GM12878 (cell line): ENCODE measurements around the gene CCDC71. TPM values are rescaled to one million over a fixed set of nuclear protein-coding genes. Genes with fewer than 3 reads are reported as not detected.

Experiments used
- BACH1 ChIP-seq: fragments of 450-650 bp; IDR thresholded peaks from 2 replicates; pipeline ENCODE4 v1.6.1; 2017; ENCODE audit warnings: mild to moderate bottlenecking, borderline replicate concordance
- BHLHE40 ChIP-seq, 2 experiments: fragments of 450-650 bp in 1 of 2; IDR thresholded peaks; 2 replicates each; pipeline ENCODE4 v1.6.1; 2011 to 2017; ENCODE audit warnings: low read depth in 2 of 2, borderline replicate concordance in 1 of 2, improper control_type of control experiment in 1 of 2, low read length in 1 of 2, mild to moderate bottlenecking in 1 of 2
- CBFB ChIP-seq: IDR thresholded peaks from 2 replicates; pipeline ENCODE4 v1.6.1; 2016; ENCODE audit warnings: antibody characterized with exemption, low read depth
- CUX1 ChIP-seq: IDR thresholded peaks from 2 replicates; pipeline ENCODE4 v1.6.1; 2012; ENCODE audit warnings: improper control_type of control experiment, low read depth, low read length; ENCODE audit not compliant: insufficient replicate concordance
- FOS ChIP-seq: IDR thresholded peaks from 3 replicates; pipeline ENCODE4 v1.6.1; 2011; ENCODE audit warnings: borderline replicate concordance; ENCODE audit not compliant: insufficient read length; ENCODE audit errors: extremely low read depth
- HSF1 ChIP-seq: fragments of 150-350 bp; IDR thresholded peaks from 2 replicates; pipeline ENCODE4 v1.6.1; 2014; ENCODE audit warnings: mild to moderate bottlenecking, low read depth, low read length
- IRF5 ChIP-seq: fragments of 450-650 bp; IDR thresholded peaks from 2 replicates; pipeline ENCODE4 v1.6.1; 2017; ENCODE audit warnings: borderline replicate concordance
- JUNB ChIP-seq: IDR thresholded peaks from 2 replicates; pipeline ENCODE4 v1.6.1; 2016; ENCODE audit warnings: antibody characterized with exemption, mild to moderate bottlenecking
- KAT2A ChIP-seq: conservative IDR thresholded peaks from 2 replicates; pipeline ENCODE4 v1.6.1; 2011; ENCODE audit warnings: low read depth, low read length; ENCODE audit not compliant: control insufficient read depth
- MEF2B ChIP-seq: fragments of 450-650 bp; IDR thresholded peaks from 2 replicates; pipeline ENCODE4 v1.6.1; 2018; ENCODE audit warnings: mild to moderate bottlenecking, moderate library complexity; ENCODE audit not compliant: partially characterized antibody, poor library complexity, severe bottlenecking
- NBN ChIP-seq: fragments of 450-650 bp; IDR thresholded peaks from 2 replicates; pipeline ENCODE4 v1.6.1; 2016
- NR2F1 ChIP-seq: fragments of 450-650 bp; conservative IDR thresholded peaks from 2 replicates; pipeline ENCODE4 v1.6.1; 2017; ENCODE audit warnings: mild to moderate bottlenecking
- PAX5 ChIP-seq: IDR thresholded peaks from 2 replicates; pipeline ENCODE4 v1.6.1; 2011; ENCODE audit warnings: low read depth, low read length, borderline replicate concordance
- PRDM15 ChIP-seq: fragments of 450-650 bp; formaldehyde crosslinking; IDR thresholded peaks from 2 replicates; pipeline ENCODE4 v1.4.0; 2020; ENCODE audit warnings: mild to moderate bottlenecking, moderate library complexity
- RB1 ChIP-seq: fragments of 450-650 bp; formaldehyde crosslinking; IDR thresholded peaks from 2 replicates; pipeline ENCODE4 v1.6.1; 2017; ENCODE audit warnings: mild to moderate bottlenecking, borderline replicate concordance
- TAF1 ChIP-seq: IDR thresholded peaks from 2 replicates; pipeline ENCODE4 v1.6.1; 2011; ENCODE audit warnings: mild to moderate bottlenecking, low read depth, low read length, borderline replicate concordance
- TARDBP ChIP-seq: IDR thresholded peaks from 2 replicates; pipeline ENCODE4 v1.6.1; 2016; ENCODE audit warnings: borderline replicate concordance
- ZNF622 ChIP-seq: fragments of 450-650 bp; IDR thresholded peaks from 2 replicates; pipeline ENCODE4 v1.6.1; 2017; ENCODE audit warnings: mild to moderate bottlenecking, inconsistent platforms
- polyA plus RNA-seq, 11 experiments: library from polyadenylated mRNA; depleted of rRNA in 4 of 11; unstranded in 6 of 11; stranded (reverse) in 5 of 11; fragments of >200 nt; fragmentation: Nextera tagmentation in 4 of 11; fragmentation: Illumina TruSeq in 1 of 11; extraction: Ambion mirVana in 4 of 11; extraction: Trizol in 1 of 11; gene quantifications; 1 replicate in 1 of 11; 2 replicates in 10 of 11; pipeline versions ENCODE4 v1.2.1 to v1.2.3, GENCODE V29; 2011 to 2016; ENCODE audit warnings: inconsistent platforms in 2 of 11, missing spikeins in 2 of 11, low read depth in 1 of 11
- total RNA-seq, 4 experiments: library from RNA; depleted of rRNA in 3 of 4; stranded (reverse); fragments of >200 nt in 3 of 4; fragmentation: Illumina TruSeq in 1 of 4; extraction: Trizol in 1 of 4; gene quantifications; 2 replicates each; pipeline versions ENCODE4 v1.2.1 to v1.2.3, GENCODE V29; 2013 to 2021

Gene CCDC71
- total and polyA plus RNA-seq, 10 of the 15 experiments (the other 5 are each of a cell fraction or from before 2014, with no cell fraction given) = 0.20 to 38.0 (median 16.1) TPM

- TF ChIP-seq CUX1 (no peak), NR2F1 (peak; percentile 74), FOS (no peak), IRF5 (no peak), BACH1 (peak; percentile 83), RB1 (peak; percentile 88; the same call in 1 of the 2 replicates), TAF1 (peak; percentile 74; the same call in 1 of the 2 replicates), MEF2B (no peak), KAT2A (no peak), JUNB (no peak), CBFB (no peak), NBN (0 out of 2 replicates have a peak, but pooled peaks have one; percentile 44), ZNF622 (no peak), PRDM15 (CRISPR knock-in tag) (no peak), TARDBP (peak; percentile 57; the same call in 1 of the 2 replicates), HSF1 (no peak), PAX5 (peak; percentile 40; the same call in 1 of the 2 replicates), BHLHE40 (IDR thresholded peaks at IDR 0.05; ENCODE audit: borderline replicate concordance in 1 of 2, low read depth in 2 of 2, low read length in 1 of 2) (peak in 1 of 2 experiments; percentile 84; a peak in 2 of 4 replicates)
Measured at GRCh38 chr3:49120438-49121131, 45.5 kb downstream of the CCDC71 start, which contains the start of gene USP19 (continued).
